ENCODE data around the gene FSD1.
"Not testable (repeated sequence)": the region's sequence is repeated elsewhere in the genome, so short reads cannot be mapped to it uniquely, and the experiment has no call there.

The FSD1 gene

GRCh38 chr19:4286141-4286540 is 18.3 kb upstream of the FSD1 start:
- DNase-seq = not testable (repeated sequence)

GRCh38 chr19:4288091-4288777 is 16.2 kb upstream of the FSD1 start:
- no peak for DNase-seq

GRCh38 chr19:4291184-4291732 is 13.1 kb upstream of the FSD1 start:
- no peak for DNase-seq

- no peak for DNase-seq
Measured at GRCh38 chr19:4292515-4292914, 11.9 kb upstream of the FSD1 start.

- no peak for DNase-seq
Measured at GRCh38 chr19:4294389-4294788, 10.0 kb upstream of the FSD1 start.

GRCh38 chr19:4295972-4296771 is 8.2 kb upstream of the FSD1 start:
- no peak for DNase-seq

GRCh38 chr19:4297901-4298809 is 6.2 kb upstream of the FSD1 start:
- DNase-seq = no peak

- no peak for DNase-seq
Measured at GRCh38 chr19:4298810-4299550, 5.4 kb upstream of the FSD1 start.

GRCh38 chr19:4300589-4300988 is 3.8 kb upstream of the FSD1 start:
- no peak for DNase-seq

GRCh38 chr19:4301590-4302242 is 2.7 kb upstream of the FSD1 start:
- DNase-seq = no peak

- DNase-seq = no peak
Measured at GRCh38 chr19:4302243-4302640, 2.2 kb upstream of the FSD1 start, which contains the start of gene TMIGD2. TMIGD2 (minus strand) TSS chr19:4302389; CDS start chr19:4302385, 4 bp downstream.

- no peak for DNase-seq
Measured at GRCh38 chr19:4303819-4304537, 420 bp upstream of the FSD1 start.

- DNase-seq = no peak
Measured at GRCh38 chr19:4305257-4305612, 837 bp downstream of the FSD1 start.

GRCh38 chr19:4305659-4306058 is 1.3 kb downstream of the FSD1 start:
- DNase-seq = no peak

GRCh38 chr19:4310247-4311121 is 6.1 kb downstream of the FSD1 start:
- DNase-seq = no peak

GRCh38 chr19:4313847-4314490 is 9.6 kb downstream of the FSD1 start:
- no peak for DNase-seq

GRCh38 chr19:4316956-4317355 is 12.6 kb downstream of the FSD1 start:
- no peak for DNase-seq

- no peak for DNase-seq
Measured at GRCh38 chr19:4318460-4318859, 14.1 kb downstream of the FSD1 start.

GRCh38 chr19:4319067-4319718 is 14.8 kb downstream of the FSD1 start:
- DNase-seq = no peak
